GM10248 (cell line): ENCODE data around the gene UBALD2.
A peak's percentile ranks its signal among the peaks of the same experiment; 100 is the strongest.

Experiments used
- CTCF ChIA-PET: fragments of 300-600 bp; sonication (Branson Sonifier 250); formaldehyde crosslinking; extraction: SDS; loops from one replicate; lab custom pipeline; 2021; ENCODE audit warnings: antibody characterized with exemption; lab: Yijun Ruan, JAX
- POLR2A ChIA-PET: fragments of 350-650 bp; sonication (Branson Sonifier 250); formaldehyde crosslinking; extraction: SDS; loops from one replicate; lab custom pipeline; 2020; ENCODE audit warnings: antibody characterized with exemption; lab: Yijun Ruan, JAX
- DNase-seq: peaks from one replicate; pipeline ENCODE4 v3.0.0; 2012; ENCODE audit errors: extremely low spot score
- TF ChIP-seq, protein P1 (sequence below): IDR thresholded peaks from 2 replicates; pipeline ENCODE4 v1.5.1; 2012; ENCODE audit warnings: mild to moderate bottlenecking, low read depth; ENCODE audit errors: extremely low read depth, missing control alignments, control extremely low read depth

UBALD2 gene

DNA sequence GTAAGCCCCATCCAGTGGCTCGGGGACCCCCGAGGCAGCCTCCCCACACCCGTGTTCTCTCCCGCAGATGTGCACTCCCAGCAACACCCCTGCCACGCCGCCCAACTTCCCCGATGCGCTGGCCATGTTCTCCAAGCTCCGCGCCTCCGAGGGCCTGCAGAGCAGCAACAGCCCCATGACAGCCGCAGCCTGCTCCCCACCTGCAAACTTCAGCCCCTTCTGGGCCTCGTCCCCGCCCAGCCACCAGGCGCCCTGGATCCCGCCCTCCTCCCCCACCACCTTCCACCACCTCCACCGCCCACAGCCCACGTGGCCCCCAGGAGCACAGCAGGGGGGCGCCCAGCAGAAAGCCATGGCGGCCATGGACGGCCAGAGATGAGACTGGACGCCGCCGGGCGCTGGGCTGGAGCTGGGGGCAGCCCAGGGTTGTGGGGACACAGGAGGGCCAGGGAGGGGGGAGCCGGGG, 5.0 kb downstream of the UBALD2 start:
- POLR2A ChIA-PET, result interaction anchor here (0.7 to 1.9 kb wide), 6 partner anchors 8 to 93 kb away, joined by 3 to 6 read pairs (median 4); no protein-coding TSS in a partner anchor
- CTCF ChIA-PET, result interaction anchor here (1.2 to 10.0 kb wide), 4 partner anchors 10 to 256 kb away, joined by 3 to 86 read pairs (median 22); no protein-coding TSS in a partner anchor
- DNase-seq, result no peak
- TF ChIP-seq, protein P1, sequence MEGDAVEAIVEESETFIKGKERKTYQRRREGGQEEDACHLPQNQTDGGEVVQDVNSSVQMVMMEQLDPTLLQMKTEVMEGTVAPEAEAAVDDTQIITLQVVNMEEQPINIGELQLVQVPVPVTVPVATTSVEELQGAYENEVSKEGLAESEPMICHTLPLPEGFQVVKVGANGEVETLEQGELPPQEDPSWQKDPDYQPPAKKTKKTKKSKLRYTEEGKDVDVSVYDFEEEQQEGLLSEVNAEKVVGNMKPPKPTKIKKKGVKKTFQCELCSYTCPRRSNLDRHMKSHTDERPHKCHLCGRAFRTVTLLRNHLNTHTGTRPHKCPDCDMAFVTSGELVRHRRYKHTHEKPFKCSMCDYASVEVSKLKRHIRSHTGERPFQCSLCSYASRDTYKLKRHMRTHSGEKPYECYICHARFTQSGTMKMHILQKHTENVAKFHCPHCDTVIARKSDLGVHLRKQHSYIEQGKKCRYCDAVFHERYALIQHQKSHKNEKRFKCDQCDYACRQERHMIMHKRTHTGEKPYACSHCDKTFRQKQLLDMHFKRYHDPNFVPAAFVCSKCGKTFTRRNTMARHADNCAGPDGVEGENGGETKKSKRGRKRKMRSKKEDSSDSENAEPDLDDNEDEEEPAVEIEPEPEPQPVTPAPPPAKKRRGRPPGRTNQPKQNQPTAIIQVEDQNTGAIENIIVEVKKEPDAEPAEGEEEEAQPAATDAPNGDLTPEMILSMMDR, result no peak

- TF ChIP-seq, protein P1, result no peak
- ChIA-PET CTCF (interaction anchor here (0.8 to 10.0 kb wide), 8 partner anchors 9 to 268 kb away, joined by 3 to 86 read pairs (median 4); no protein-coding TSS in a partner anchor), POLR2A (interaction anchor here (0.6 to 4.2 kb wide), 10 partner anchors 8 to 144 kb away, joined by 3 to 36 read pairs (median 4); partner anchors contain the start of gene UBALD2)
- no peak for DNase-seq
Measured at GRCh38 chr17:76270770-76271668, 5.9 kb downstream of the UBALD2 start.

GRCh38 chr17:76271669-76272540, 6.8 kb downstream of the UBALD2 start:
- TF ChIP-seq, protein P1, result peak; percentile 13
- peak; percentile 87 for DNase-seq
- POLR2A ChIA-PET, result interaction anchor here (0.7 to 4.2 kb wide), 10 partner anchors 9 to 151 kb away, joined by 3 to 36 read pairs (median 4); partner anchors contain the start of gene UBALD2
- CTCF ChIA-PET, result interaction anchor here (0.5 to 10.0 kb wide), 13 partner anchors 8 to 269 kb away, joined by 3 to 86 read pairs (median 3); no protein-coding TSS in a partner anchor

GRCh38 chr17:76272541-76273444, 7.6 kb downstream of the UBALD2 start:
- DNase-seq, result peak; percentile 77
- TF ChIP-seq, protein P1, result no peak
- POLR2A ChIA-PET, result interaction anchor here (0.6 to 4.2 kb wide), 9 partner anchors 10 to 151 kb away, joined by 3 to 36 read pairs (median 3); partner anchors contain the start of gene UBALD2
- CTCF ChIA-PET, result interaction anchor here (0.5 to 10.0 kb wide), 9 partner anchors 16 to 270 kb away, joined by 3 to 86 read pairs (median 4); no protein-coding TSS in a partner anchor

- POLR2A ChIA-PET, result interaction anchor here (1.4 to 4.2 kb wide), 3 partner anchors 10 to 132 kb away, joined by 4 to 36 read pairs (median 6); partner anchors contain the start of genes FOXJ1 and UBALD2
Measured at GRCh38 chr17:76273445-76274111, 8.4 kb downstream of the UBALD2 start.

More at GRCh38 chr17:76273445-76274111, 8.4 kb downstream of the UBALD2 start:
- TF ChIP-seq, protein P1, result no peak
- CTCF ChIA-PET, result interaction anchor here (1.5 to 10.0 kb wide), 4 partner anchors 92 to 259 kb away, joined by 3 to 86 read pairs (median 5); no protein-coding TSS in a partner anchor
- DNase-seq, result no peak
